A673 (cell line): ENCODE results near the gene DCLRE1C.

Experiments
- CTCF ChIP-seq: fragments of 300-800, 200-600 bp; sonication (generic); conservative IDR thresholded peaks from 2 replicates; pipeline ENCODE4 v1.5.1; 2017; ENCODE audit warnings: low read depth, mild to moderate bottlenecking, antibody characterized with exemption, low read length, moderate library complexity, mixed read lengths
- EZH2 ChIP-seq: fragments of 200-600 bp; sonication (generic); IDR thresholded peaks from 2 replicates; pipeline ENCODE4 v1.6.1; 2017; ENCODE audit warnings: borderline replicate concordance, low read depth, mild to moderate bottlenecking, mixed read lengths, antibody characterized with exemption, low read length; ENCODE audit not compliant: poor library complexity, severe bottlenecking

GRCh38 chr10:14954001-14954770 is at the start of gene DCLRE1C:
- TF ChIP-seq CTCF = no peak
- no peak for TF ChIP-seq EZH2
